Measurements from ENCODE around the gene MERTK. TPM values are rescaled to one million over a fixed set of nuclear protein-coding genes. Genes with fewer than 3 reads are reported as not detected.

Gene MERTK
- total RNA-seq, 1 donor from 2014 or later, result 0.35 TPM

DNA sequence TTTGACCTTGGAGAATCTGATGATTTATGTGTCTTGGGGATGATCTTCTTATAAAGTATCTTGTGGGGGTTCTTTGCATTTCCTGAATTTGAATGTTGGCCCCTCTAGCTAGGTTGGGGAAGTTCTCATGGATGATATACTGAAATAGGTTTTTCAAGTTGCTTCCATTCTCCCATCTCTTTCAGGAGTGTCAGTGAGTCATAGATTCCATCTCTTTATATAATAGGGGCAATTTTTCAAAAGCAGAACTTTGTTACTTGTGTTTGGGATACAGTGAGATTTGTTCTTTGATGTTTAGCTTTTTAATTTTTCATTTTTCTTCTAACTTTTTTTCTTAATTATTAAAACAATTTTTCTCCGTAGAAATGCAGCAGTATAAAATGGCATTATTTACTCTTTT, 176.1 kb downstream of the MERTK start:
- no peak for DNase-seq (ENCODE audit: low read depth)

DNA sequence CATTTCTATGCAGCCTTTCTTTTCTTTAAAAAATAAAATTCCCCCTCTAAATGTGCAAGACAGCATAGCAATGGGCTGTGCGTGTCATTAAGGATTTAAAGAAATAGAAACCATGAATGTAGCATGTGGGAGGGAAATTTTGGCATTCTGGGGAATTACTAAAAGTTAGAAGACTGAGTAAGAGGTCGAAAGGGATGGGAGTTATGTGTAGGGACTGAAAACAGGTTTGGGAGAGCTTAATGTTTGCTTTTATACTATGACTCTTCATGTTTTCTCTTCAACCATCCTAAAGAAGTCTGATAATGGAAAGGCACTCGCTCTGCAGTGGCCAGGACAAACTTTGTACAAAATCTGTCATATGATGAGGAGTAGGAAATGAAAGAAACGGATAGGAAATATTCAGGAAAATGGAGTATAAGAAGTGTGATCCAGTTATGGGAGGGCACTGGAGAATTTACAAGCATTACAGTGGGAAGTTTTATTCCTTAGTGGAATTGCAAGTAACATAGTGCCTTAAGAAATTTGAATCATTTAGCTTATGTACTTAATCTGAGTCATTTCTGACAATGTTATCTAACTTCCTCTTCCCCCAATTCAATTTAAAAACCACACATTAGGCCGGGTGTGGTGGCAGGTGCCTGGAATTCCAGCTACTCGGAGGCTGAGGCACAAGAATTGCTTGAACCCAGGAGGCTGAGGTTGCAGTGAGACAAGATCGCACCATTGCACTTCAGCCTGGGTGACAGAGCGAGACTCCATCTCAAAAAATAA, 177.3 kb downstream of the MERTK start:
- no peak for DNase-seq (ENCODE audit: low read depth)

GRCh38 chr2:112077814-112078213, 179.4 kb downstream of the MERTK start:
- DNase-seq (ENCODE audit: low read depth), result peak; percentile 20

Other genes starting within 250 kb of the MERTK start
- 37.1 and 48.1 TPM in 2 replicates for gene ANAPC1, start 14.4 kb upstream of the MERTK start, total RNA-seq
- 14.5 and 32.3 TPM in 2 replicates for gene TMEM87B, start 156.7 kb downstream of the MERTK start, total RNA-seq
- 9.6 and 14.7 TPM in 2 replicates for gene FBLN7, start 239.8 kb downstream of the MERTK start, total RNA-seq